Activated CD4-positive, alpha-beta T cell treated with anti-CD3 and anti-CD28 coated beads, Interleukin-2, amount 10 ng/mL, durations not matched to agents 7 days and 5 days (primary cell): ENCODE measurements around the gene TP73. TPM values are rescaled to one million over a fixed set of nuclear protein-coding genes. Genes with fewer than 3 reads are reported as not detected.

Experiments
- CTCF ChIA-PET: fragments of 350-600 bp; sonication (Branson Sonifier 250); formaldehyde crosslinking; loops from one replicate; lab custom pipeline; 2021; ENCODE audit warnings: antibody characterized with exemption; lab: Charles Lee
- POLR2A ChIA-PET: fragments of 350-600 bp; sonication (Branson Sonifier 250); formaldehyde crosslinking; loops from one replicate; lab custom pipeline; 2021; ENCODE audit warnings: antibody characterized with exemption; lab: Charles Lee
- DNase-seq: peaks from one replicate; pipeline ENCODE4 v3.0.0-alpha.2; 2020
- H3K27ac Mint-ChIP-seq: one replicate; pipeline ENCODE4 v1.8.0; 2021; ENCODE audit warnings: mild to moderate bottlenecking, moderate library complexity, mixed read lengths
- H3K27me3 Mint-ChIP-seq: one replicate; pipeline ENCODE4 v1.8.0; 2021; ENCODE audit warnings: mixed read lengths
- H3K36me3 Mint-ChIP-seq: one replicate; pipeline ENCODE4 v1.8.0; 2021; ENCODE audit warnings: low read depth, mixed read lengths
- H3K4me1 Mint-ChIP-seq: one replicate; pipeline ENCODE4 v1.8.0; 2021; ENCODE audit warnings: mixed read lengths
- H3K4me3 Mint-ChIP-seq: one replicate; pipeline ENCODE4 v1.8.0; 2021; ENCODE audit warnings: mild to moderate bottlenecking, moderate library complexity, mixed read lengths
- H3K9me3 Mint-ChIP-seq: one replicate; pipeline ENCODE4 v1.8.0; 2021; ENCODE audit warnings: mixed read lengths
- total RNA-seq, 2 experiments: library from RNA; stranded (reverse); gene quantifications; one replicate each; pipeline ENCODE4 v1.2.3, GENCODE V29; 2021

TP73 gene
- total RNA-seq, 2 experiments from 2014 or later: 2.0 to 2.5 TPM

DNA sequence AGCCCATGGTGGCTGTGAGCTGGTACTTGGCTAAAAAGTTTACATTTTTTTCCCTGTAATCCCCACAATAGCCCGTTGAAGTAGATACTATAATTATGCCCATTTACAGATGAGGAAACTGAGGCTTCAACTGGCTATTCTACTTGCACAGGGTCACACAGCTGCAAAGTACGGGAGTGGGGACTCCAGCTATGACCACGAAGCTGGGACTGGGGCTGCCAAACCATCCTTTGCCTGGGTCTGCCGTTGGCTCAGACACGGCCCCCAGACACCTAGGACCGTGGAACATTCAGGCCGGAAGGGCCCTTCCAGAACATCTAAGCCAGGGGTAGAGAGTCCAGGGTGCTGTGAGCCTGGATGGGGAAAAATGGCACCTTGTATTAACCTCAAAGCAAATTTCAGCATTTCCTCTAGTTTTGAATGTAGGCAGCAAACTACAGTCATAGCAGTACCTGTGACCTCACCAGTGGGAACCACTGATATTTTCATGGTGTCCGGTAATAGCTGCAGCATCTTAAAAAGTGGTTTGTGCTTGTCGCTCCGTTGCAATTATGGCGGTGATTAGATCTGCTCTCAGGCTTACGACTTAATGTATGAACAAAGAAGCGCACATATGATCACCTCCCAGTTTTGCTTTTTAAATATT lies 4.3 kb downstream of the TP73 start:
- no peaks in the 10 kb centered on the region for H3K9me3 Mint-ChIP-seq
- H3K27ac Mint-ChIP-seq: no peak overlapping the region
- DNase-seq: no peak
- no peak overlapping the region for H3K4me3 Mint-ChIP-seq
- ChIA-PET POLR2A (no interaction called here), CTCF (no interaction called here)
- peaks cover 3% of the 10 kb centered on the region for H3K4me1 Mint-ChIP-seq
- H3K27me3 Mint-ChIP-seq: peaks cover 46% of the 10 kb centered on the region
- no peaks in the 10 kb centered on the region for H3K36me3 Mint-ChIP-seq

DNA sequence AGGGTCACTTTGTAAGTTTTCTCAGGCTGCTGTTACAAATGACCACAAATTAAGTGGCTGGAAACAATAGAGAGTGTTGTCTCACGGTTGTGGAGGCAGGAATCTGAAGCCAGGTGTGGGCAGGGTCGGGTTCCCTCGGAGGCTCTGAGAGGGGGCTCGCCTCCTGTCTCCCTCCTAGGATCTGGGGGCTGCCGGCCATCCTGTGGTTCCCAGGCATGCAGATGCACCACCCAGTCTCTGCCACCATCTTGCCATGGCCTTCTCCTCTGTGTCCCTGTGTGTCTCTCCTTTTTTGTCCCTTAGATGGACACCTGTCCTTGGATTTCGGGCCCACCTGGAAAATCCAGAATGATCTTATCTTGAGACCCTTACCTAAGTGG lies 4.8 kb downstream of the TP73 start:
- Mint-ChIP-seq H3K27ac (no peak overlapping the region), H3K4me3 (no peak overlapping the region), H3K36me3 (no peaks in the 10 kb centered on the region), H3K27me3 (peaks cover 46% of the 10 kb centered on the region), H3K4me1 (peaks cover 3% of the 10 kb centered on the region), H3K9me3 (no peaks in the 10 kb centered on the region)
- CTCF ChIA-PET: no interaction called here
- DNase-seq: no peak
- POLR2A ChIA-PET: no interaction called here

DNA sequence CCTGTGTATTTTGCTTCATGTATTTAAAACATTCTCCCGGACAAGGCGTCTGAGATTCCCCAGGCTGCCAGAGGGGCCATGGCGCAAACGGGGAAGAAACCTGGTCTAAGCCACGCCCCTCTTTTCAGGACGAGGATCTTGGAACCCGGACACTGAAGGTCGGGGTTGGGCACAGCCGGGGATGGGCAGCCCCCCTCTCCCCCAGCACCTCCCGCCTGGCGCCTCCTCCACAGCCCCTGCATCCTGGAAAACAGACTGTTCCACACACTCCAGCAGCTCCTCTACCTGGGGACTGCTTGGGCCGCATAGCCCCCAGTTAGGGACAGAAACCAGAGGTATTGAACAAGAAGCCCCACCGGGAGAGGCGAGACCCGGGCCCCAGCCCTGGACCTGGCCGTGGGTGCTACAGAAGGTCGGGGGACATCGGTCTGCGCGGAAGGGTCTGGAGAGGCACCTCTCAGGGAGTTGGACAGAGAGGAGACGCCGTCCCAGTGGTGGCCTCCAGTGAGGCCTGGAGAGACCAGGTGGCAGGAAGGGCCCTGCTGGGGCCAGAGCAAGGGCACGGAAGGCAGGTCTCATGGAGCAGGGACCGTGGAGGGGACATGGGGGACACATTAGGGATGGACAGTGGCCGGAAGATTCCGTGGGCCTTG lies 5.4 kb downstream of the TP73 start:
- Mint-ChIP-seq H3K27ac (no peak overlapping the region), H3K27me3 (peaks cover 46% of the 10 kb centered on the region), H3K4me3 (no peak overlapping the region), H3K9me3 (no peaks in the 10 kb centered on the region), H3K36me3 (no peaks in the 10 kb centered on the region), H3K4me1 (peaks cover 3% of the 10 kb centered on the region)
- CTCF ChIA-PET: no interaction called here
- POLR2A ChIA-PET: no interaction called here
- DNase-seq: no peak

DNA sequence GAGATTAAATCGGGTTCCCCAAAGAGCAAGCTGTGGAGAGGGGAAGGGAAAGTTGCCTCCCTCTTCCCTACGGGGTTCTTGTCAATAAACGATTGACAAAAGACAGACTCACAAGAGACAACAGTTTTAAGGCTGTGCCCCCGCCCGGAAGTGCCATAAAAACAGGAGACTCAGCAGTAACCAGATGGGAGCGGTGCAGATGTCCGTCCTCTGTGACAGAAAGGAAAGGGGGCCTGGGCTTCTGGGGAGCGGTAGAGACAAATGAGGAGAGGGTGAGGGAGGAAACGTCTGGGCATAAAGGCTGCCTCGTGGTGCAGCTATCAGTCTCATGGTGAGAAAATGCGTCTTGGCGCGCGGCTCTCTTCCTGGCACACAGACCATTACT lies 5.9 kb downstream of the TP73 start:
- Mint-ChIP-seq H3K27me3 (peaks cover 44% of the 10 kb centered on the region), H3K27ac (no peak overlapping the region), H3K9me3 (no peaks in the 10 kb centered on the region), H3K4me3 (no peak overlapping the region), H3K36me3 (no peaks in the 10 kb centered on the region), H3K4me1 (peaks cover 3% of the 10 kb centered on the region)
- ChIA-PET CTCF (interaction anchor here (1.1 kb wide), 1 partner anchor 11 kb away, joined by 3 read pairs; no protein-coding TSS in a partner anchor), POLR2A (no interaction called here)
- no peak for DNase-seq

DNA sequence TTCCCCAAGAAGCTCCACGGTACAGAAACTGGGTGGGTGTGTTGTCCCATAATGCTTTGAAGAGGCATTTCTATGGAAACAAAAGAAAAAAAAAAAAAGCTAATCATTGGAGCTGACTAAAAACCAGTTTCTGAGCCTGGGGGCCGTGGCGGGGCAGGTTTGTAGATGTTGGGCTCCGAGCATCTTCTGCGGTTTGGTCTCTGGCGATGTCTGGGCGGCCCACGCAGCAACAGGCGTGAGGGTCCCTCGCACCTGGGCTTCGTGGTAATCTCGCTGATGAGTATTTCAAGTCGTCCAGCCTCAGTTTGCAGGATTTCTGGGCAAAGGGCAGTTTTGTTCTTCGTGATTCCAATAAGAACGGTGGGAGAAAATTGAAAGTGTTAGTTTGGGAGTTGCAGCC lies 6.8 kb downstream of the TP73 start:
- no peak overlapping the region for H3K27ac Mint-ChIP-seq
- no peak overlapping the region for H3K4me3 Mint-ChIP-seq
- no peak for DNase-seq
- CTCF ChIA-PET: interaction anchor here (1.1 kb wide), 1 partner anchor 11 kb away, joined by 3 read pairs; no protein-coding TSS in a partner anchor
- peaks cover 3% of the 10 kb centered on the region for H3K4me1 Mint-ChIP-seq
- no peaks in the 10 kb centered on the region for H3K9me3 Mint-ChIP-seq
- POLR2A ChIA-PET: no interaction called here
- H3K36me3 Mint-ChIP-seq: no peaks in the 10 kb centered on the region
- H3K27me3 Mint-ChIP-seq: peaks cover 35% of the 10 kb centered on the region

DNA sequence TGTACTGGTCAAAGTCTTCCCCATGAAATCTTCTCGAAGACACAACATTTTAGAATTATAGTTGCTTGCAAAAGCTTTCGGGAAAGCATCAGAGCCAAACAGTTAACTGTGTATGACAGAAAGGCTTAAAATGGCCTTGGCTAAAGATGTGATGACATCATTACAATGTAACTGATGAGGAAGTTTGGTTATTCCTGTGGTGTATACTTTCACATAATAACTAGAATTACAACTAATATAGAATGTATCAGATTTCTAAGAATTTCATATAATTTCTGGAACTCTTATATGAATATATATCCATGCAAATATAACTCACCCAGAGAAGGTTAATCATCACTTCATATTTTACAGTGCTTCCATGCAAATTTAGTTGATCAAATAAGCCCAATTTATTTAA lies 8.4 kb downstream of the TP73 start:
- Mint-ChIP-seq H3K27me3 (peaks cover 19% of the 10 kb centered on the region), H3K9me3 (no peaks in the 10 kb centered on the region), H3K4me1 (peaks cover 3% of the 10 kb centered on the region), H3K27ac (no peak overlapping the region), H3K36me3 (no peaks in the 10 kb centered on the region), H3K4me3 (no peak overlapping the region)
- ChIA-PET POLR2A (no interaction called here), CTCF (no interaction called here)
- DNase-seq: no peak

DNA sequence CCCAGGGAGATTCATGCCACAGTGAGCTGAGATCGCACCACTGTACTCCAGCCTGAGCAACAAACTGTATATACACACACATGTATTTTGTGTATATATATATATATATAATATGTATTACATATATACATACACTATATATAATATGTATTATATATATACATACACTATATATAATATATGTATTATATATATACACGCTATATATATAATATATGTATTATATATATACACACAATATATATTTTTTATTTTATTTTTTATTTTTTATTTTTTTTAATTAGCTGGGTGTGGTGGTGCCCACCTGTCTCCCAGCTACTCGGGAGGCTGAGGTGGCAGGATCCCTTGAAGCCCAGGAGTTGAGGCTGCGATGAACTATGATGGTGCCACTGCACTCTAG lies 9.3 kb downstream of the TP73 start:
- CTCF ChIA-PET: no interaction called here

DNA sequence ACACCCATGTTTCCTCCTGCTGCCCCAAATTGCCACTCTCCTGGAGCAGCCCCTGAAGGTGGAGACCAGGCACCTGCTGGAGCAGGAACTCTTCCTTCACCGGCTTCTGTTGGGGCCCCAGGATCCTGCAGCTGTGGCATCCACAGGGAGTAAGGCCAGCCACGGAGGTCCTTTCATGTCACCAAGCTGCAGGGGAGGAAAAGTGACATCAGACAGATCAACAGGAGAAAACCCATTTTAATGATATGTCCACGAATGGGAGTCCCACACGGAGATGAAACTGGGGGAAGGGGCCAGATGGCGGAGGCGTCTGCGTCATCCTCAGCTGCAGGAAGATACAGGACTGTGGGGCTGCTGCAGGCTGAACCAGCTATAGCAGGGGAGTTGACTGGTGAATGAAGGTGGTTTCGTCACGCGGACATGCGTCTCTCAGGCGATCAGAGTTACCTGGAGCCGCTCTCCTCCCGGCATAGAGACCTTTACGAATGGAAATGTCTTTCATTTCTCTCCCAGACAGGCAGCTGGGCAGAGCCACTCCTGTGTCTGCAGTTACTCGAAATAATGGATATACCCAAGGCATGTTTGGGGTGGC lies 9.9 kb downstream of the TP73 start:
- POLR2A ChIA-PET: no interaction called here
- Mint-ChIP-seq H3K4me3 (no peak overlapping the region), H3K27ac (no peak overlapping the region)

More for the DNA sequence above, 9.3 kb downstream of the TP73 start:
- Mint-ChIP-seq H3K36me3 (no peaks in the 10 kb centered on the region), H3K27ac (no peak overlapping the region), H3K4me3 (no peak overlapping the region), H3K4me1 (peaks cover 3% of the 10 kb centered on the region), H3K27me3 (peaks cover 16% of the 10 kb centered on the region), H3K9me3 (no peaks in the 10 kb centered on the region)
- no peak for DNase-seq
- POLR2A ChIA-PET: no interaction called here

DNA sequence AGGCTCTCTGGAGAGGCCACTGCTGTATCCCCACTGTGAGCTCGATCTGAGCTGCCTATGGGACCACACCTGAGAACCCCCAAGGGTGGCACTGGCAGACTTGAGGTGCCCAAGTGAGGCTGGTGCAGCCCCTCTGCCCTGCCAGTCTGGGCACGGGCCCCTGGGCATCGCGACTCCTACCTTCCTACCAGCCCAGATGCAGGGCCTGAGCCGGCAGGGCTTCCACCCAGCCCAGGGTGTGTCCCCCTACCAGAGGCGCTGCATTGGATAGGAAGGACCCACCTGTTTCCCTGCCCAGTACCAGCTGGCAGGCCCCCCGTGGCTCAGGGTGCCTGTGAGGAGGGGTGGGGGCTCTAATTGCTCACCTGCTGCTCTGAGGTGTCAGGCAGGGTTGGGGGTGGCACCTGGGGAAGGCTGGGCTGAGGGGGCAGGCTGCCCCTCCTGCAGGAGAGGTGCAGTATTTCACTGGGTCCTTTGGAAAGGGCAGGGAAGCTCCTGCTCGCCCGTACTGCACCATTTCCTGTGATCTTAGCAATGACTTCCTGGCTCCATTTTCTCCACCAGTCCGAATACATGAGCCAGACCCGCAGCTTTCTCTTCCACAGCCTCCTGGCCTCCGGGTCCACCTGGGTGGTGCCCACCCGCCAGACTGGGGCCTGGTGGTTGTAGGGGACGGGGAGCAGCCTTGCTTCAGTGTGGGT lies 11.8 kb downstream of the TP73 start:
- POLR2A ChIA-PET: no interaction called here
- peaks cover 1% of the 10 kb centered on the region for H3K4me1 Mint-ChIP-seq
- peaks cover 7% of the 10 kb centered on the region for H3K27me3 Mint-ChIP-seq
- no peak for DNase-seq
- CTCF ChIA-PET: no interaction called here
- H3K9me3 Mint-ChIP-seq: no peaks in the 10 kb centered on the region
- no peak overlapping the region for H3K27ac Mint-ChIP-seq
- no peaks in the 10 kb centered on the region for H3K36me3 Mint-ChIP-seq
- H3K4me3 Mint-ChIP-seq: no peak overlapping the region

More for the DNA sequence above, 9.9 kb downstream of the TP73 start:
- Mint-ChIP-seq H3K9me3 (no peaks in the 10 kb centered on the region), H3K36me3 (no peaks in the 10 kb centered on the region), H3K4me1 (peaks cover 3% of the 10 kb centered on the region), H3K27me3 (peaks cover 12% of the 10 kb centered on the region)
- CTCF ChIA-PET: no interaction called here
- DNase-seq: no peak

DNA sequence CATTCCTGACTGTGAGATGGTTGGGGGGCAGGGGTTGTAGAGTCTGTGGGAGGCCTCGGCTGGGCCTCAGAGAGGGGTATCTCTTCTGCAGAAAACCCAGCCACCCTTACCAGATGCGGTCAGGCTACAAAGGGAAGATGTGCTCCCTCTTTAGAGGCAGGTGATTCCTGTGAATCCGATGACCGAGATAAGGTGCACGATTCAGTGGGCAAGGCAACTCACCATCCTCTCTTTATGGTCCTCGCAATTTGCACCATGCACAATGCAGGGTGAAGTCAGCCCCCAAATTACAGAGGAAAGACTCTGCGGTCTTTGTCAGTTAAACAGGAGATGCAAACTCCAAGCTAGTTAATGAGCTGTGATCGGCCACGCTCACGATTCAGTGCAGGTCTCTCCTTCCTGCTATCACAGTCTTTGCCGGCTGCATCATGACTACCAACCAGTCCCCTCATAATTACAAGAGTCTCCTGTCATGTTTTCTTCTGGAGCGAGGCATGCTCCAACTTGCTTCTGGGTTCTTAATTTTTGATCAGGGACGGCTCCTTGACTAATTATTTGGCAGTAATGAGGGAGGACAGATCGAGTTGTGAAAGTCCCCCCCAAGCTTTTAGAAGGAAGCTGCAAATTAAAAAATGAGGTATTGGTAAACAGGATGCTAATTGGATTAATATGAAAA lies 12.5 kb downstream of the TP73 start:
- CTCF ChIA-PET: no interaction called here
- Mint-ChIP-seq H3K9me3 (no peaks in the 10 kb centered on the region), H3K4me1 (peaks cover 1% of the 10 kb centered on the region), H3K36me3 (no peaks in the 10 kb centered on the region), H3K4me3 (no peak overlapping the region), H3K27ac (no peak overlapping the region), H3K27me3 (peaks cover 5% of the 10 kb centered on the region)
- POLR2A ChIA-PET: no interaction called here
- DNase-seq: no peak

DNA sequence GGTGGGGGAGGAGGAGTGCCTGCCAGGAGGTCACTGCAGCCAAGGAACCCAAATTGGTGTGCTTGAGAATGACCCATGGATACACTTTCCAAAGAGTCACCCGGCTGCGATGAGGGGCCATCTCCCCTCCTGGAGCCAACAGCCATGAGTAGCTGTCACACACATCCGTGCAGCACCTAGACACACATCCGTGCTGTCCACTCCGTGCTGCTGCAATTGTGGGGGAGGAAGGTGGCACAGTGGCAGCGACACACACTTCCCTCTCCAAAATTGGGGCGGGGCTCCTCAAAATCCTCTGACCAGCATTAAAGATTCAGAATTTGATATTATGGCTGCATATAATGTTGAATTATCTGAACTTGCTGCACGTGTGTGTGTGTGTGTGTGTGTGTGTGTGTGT lies 15.8 kb downstream of the TP73 start:
- ChIA-PET CTCF (no interaction called here), POLR2A (no interaction called here)
- Mint-ChIP-seq H3K36me3 (no peaks in the 10 kb centered on the region), H3K4me3 (no peak overlapping the region), H3K9me3 (no peaks in the 10 kb centered on the region), H3K27ac (no peak overlapping the region), H3K27me3 (peaks cover 2% of the 10 kb centered on the region), H3K4me1 (no peaks in the 10 kb centered on the region)
- DNase-seq: no peak

DNA sequence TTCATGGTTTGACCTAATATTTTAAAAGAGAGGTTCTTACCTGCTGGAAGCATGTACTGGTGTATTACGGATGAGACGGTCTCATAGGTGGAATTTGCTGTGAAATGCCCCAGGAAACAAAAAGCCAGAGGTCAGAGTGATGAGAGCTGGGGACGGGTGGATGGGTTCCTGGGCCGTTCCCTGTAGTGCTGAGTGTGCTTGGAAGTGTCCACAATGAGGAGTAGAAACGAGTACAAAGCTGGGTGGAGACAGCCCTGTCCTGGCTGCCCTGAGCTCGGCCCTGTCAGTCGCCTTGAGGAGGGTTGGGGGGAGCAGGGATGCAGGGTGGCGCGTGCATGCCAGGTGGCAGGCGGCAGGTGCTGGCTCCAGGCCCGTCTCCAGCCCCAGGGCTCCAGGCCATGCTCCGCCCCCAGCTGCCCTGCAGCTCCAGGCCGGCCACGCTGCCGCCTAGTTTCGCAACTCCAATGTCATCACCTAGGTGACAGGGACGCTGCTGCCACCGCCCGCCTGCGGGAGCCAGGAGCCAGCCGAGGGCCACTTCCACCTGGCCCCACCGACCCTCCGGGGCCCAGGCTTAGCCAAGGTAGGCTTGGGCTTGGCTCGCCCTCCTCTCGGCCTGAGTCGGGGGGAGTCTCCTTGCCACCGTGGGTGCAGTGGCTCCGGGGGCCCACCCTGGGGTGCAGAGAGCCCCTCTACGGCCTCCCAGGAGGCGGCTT lies 16.4 kb downstream of the TP73 start:
- Mint-ChIP-seq H3K27ac (no peak overlapping the region), H3K9me3 (no peaks in the 10 kb centered on the region), H3K36me3 (no peaks in the 10 kb centered on the region), H3K4me3 (no peak overlapping the region), H3K4me1 (no peaks in the 10 kb centered on the region), H3K27me3 (peaks cover 2% of the 10 kb centered on the region)
- no peak for DNase-seq
- CTCF ChIA-PET: no interaction called here
- POLR2A ChIA-PET: no interaction called here
